ENCODE results near the gene L2HGDH.

The L2HGDH gene

GRCh38 chr14:50225067-50225973 lies 86.7 kb downstream of the L2HGDH start:
- no peak for DNase-seq

DNA sequence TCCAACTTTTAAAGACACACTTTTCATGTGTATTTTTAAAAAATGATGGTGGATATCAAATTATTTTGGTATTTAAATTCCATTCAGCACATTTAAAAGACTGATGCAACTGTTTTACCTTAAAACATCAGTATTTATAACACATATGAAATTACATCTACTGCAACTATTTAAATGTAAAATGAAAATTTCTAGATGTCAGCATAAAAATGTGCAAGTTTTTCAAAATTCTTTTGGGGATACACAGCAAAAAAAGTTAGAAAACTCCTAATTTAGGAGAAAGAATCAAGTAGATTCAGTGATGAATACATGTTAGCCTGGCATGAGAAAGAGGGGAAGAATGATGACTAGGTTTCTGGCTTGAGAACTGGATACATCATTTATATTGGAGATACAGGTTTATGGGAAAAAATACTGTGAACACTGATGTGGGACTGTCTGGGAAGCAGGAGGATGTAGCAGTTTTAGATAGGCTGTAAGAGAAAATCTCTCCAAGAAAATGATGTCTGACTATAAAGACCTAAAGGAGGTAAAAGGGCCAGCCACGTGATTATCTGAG lies 89.9 kb downstream of the L2HGDH start:
- DNase-seq: no peak

DNA sequence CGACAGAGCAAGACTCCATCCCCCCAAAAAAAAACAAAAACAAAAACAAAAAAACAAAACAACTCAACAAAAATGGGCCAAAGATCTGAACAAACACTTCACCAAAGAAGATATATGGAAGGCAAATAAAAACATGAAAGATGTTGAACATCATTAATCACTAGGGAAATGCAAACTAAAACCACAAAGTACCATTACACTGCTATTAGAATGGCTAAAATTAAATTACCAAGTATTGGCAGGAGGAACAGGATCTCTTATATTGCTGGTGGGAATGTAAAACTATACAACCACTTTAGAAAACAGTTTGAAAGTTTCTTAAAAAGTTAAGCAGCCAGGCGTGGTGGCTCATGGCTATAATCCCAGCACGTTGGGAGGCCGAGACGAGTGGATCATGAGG lies 93.5 kb downstream of the L2HGDH start:
- DNase-seq: no peak

DNA sequence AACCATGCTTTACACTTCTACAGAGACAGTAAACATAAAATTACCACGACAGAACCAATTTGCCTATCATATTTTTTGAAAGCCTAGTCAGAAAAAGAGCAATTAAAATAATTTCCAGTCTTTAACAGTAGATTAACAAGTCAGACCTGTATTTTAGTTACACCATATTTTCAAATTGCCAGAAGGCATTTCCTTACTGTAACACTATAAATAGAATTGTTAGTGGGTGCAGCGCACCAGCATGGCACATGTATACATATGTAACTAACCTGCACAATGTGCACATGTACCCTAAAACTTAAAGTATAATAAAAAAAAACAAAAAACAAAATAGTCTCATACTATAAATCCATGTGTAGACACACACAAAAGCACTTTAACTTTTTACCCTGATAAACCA lies 96.6 kb downstream of the L2HGDH start:
- no peak for DNase-seq

DNA sequence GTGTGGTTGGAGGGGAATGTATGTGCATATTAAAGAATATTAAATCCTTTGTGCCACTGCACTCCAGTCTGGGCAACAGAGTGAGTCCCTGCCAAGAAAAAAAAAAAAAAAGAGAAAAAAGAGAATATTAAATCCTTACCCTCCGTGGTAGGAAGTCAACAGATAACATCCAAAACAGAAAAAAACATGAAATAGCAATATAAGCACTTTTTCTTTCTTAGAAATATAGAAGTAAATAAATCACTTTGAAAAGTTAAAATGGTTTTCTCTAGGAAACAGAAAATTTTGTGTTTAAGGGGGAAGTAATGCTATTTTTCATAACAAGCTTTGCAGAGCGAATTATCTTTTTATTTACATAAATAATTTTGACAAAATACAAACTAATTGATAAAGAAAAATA lies 98.2 kb downstream of the L2HGDH start:
- no peak for DNase-seq

GRCh38 chr14:50212726-50213125 lies 99.3 kb downstream of the L2HGDH start:
- no peak for DNase-seq

- DNase-seq: no peak
These were observed 102.0 kb downstream of the L2HGDH start for GRCh38 chr14:50210074-50210473.

GRCh38 chr14:50198499-50198898 lies 113.5 kb downstream of the L2HGDH start:
- DNase-seq: no peak

DNA sequence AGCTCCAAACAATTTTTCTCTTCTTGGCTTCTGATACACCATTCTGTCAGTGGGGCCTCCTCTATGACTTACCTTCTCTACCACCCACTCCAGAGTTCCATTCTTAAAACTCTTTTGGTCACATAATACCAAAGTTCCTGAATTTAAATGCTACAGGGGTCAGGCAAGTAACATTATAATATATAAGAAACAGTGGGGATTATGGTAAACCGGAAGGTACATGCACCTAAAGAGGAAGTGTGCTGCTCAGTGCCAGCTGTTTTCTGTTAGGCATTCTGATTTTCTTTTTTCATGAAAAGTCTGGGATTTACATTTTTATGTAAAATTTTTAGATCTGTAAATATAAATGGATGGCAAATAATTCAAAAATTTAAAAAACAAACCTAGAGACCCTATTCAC lies 120.5 kb downstream of the L2HGDH start:
- DNase-seq: no peak

All from NK-92 treated with Interleukin-12 subunit alpha and Interleukin-12 subunit beta, amount 100 ng/mL, for 24 hours (cell line).